Astrocyte (in vitro differentiated cells and primary cell): ENCODE measurements around the gene SARS2.

Source experiments
- EZH2 ChIP-seq: IDR thresholded peaks from 2 replicates; pipeline ENCODE4 v1.6.1; 2012; ENCODE audit warnings: mild to moderate bottlenecking, low read length, inconsistent platforms; ENCODE audit not compliant: insufficient read depth
- TF ChIP-seq, protein P1 (sequence below): IDR thresholded peaks from 2 replicates; pipeline ENCODE4 v1.5.1; 2011; ENCODE audit warnings: low read depth, mild to moderate bottlenecking, inconsistent platforms, low read length, moderate library complexity; ENCODE audit not compliant: insufficient read depth

DNA sequence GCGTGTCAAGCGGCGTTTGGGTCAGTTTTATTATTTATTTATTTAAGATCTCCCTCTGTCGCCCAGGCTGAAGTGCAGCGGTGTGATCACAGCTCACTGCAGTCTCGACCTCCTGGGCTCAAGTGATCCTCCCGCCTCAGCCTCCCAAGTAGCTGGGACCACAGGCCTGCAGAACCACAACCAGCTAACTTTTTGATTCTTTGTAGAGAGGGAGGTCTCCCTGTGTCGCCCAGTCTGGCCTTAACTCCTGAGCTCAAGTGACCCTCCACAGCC is 894 bp upstream of the SARS2 start:
- TF ChIP-seq, protein P1, sequence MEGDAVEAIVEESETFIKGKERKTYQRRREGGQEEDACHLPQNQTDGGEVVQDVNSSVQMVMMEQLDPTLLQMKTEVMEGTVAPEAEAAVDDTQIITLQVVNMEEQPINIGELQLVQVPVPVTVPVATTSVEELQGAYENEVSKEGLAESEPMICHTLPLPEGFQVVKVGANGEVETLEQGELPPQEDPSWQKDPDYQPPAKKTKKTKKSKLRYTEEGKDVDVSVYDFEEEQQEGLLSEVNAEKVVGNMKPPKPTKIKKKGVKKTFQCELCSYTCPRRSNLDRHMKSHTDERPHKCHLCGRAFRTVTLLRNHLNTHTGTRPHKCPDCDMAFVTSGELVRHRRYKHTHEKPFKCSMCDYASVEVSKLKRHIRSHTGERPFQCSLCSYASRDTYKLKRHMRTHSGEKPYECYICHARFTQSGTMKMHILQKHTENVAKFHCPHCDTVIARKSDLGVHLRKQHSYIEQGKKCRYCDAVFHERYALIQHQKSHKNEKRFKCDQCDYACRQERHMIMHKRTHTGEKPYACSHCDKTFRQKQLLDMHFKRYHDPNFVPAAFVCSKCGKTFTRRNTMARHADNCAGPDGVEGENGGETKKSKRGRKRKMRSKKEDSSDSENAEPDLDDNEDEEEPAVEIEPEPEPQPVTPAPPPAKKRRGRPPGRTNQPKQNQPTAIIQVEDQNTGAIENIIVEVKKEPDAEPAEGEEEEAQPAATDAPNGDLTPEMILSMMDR = no peak
- no peak for TF ChIP-seq EZH2
